Measurements from ENCODE around the gene KCNJ14.
"Not testable (repeated sequence)": the region's sequence is repeated elsewhere in the genome, so short reads cannot be mapped to it uniquely, and the experiment has no call there.

The KCNJ14 gene

DNA sequence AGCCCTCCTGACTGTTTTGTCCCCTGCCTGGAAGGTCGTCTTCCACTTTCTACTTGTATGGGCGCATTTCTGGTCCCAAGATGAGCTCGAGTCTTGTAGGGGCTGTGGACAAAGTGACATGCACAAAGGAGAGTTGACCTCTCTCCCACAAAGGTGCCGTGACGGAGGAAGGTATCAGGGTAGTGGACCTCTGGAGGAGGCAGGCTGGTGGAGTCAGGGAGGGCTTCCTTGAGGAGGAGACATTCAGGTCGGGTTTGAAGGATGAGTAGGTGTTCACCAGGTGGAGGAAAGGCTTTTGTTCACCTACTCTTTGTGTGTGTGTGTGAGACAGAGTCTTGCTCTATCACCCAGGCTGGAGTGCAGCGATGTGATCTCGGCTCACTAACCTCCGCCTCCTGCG is 15.5 kb downstream of the KCNJ14 start:
- no peak for DNase-seq (ENCODE audit: low read depth, low spot score)

DNA sequence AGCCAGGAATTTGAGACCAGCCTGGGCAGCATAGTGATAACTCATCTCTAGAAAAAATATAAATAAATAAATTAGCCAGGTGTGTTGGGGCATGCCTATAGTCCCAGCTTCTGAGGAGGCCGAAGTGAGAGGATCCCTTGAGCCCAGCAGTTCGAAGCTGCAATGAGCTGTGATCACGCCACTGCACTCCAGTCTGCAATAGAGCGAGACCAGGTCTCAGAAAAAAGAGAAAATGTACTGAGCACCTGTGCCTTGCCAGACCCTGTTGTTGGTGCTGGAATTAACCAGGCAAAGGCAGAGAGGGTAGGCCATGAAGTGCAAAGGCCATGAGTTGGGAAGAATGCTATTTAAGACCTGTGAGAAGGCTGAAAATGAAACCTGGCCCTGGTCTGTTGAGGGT is 16.5 kb downstream of the KCNJ14 start:
- no peak for DNase-seq (ENCODE audit: low read depth, low spot score)

DNA sequence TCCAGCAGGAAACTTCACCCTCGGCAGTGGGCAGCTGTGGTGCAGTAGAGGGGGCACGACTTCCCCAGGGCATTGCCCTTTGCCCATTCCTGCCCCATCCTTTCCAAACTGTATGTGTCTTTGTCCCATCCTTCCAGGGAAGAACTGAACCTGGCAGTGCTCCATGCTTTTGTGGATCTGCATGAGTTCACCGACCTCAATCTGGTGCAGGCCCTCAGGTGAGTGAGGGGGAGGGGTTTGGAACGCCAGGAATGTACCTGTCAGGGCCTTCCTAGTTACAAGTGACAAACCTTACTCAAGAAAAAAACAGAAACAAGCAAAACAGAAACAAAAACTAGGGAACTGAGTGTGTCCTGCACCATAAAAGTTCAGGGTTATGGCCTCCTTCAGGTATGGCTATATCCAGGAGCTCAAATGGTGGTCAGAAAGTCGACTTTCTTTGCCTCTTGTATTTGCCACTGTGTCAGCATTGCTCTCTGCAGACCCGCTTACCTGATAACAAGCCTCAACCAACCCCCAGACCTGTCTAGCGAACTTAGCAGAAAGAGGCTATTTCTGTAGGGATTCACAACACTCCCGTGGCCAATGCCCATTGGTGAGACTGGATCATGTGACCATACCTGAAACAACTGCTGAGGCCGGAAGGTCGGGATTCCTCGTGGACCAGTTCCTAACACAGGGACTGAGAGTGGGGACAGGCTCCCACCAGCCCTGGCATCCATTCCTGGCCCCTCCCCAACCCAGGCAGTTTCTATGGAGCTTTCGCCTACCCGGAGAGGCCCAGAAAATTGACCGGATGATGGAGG is 18.0 kb downstream of the KCNJ14 start:
- DNase-seq (ENCODE audit: low read depth, low spot score): no peak

DNA sequence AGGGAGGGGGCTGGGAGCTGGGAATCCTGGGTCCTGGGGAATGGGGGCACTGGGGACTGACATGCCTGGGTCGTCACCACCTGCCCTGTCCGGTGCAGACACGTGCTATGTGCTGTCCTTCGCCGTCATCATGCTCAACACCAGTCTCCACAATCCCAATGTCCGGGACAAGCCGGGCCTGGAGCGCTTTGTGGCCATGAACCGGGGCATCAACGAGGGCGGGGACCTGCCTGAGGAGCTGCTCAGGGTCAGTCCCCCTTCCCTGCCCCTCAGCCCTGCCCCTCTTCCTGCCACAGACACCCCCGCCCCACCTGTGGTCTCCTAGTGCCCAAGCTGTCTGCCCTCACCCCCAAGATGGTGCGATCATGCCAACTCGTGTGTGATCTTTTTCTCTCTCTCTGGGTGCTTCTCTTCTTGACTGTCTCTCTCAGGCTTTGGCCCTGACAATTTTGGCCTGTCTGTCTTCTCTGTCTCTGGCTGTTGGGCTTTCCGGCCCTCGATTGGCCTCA is 18.8 kb downstream of the KCNJ14 start:
- DNase-seq (ENCODE audit: low read depth, low spot score): no peak

DNA sequence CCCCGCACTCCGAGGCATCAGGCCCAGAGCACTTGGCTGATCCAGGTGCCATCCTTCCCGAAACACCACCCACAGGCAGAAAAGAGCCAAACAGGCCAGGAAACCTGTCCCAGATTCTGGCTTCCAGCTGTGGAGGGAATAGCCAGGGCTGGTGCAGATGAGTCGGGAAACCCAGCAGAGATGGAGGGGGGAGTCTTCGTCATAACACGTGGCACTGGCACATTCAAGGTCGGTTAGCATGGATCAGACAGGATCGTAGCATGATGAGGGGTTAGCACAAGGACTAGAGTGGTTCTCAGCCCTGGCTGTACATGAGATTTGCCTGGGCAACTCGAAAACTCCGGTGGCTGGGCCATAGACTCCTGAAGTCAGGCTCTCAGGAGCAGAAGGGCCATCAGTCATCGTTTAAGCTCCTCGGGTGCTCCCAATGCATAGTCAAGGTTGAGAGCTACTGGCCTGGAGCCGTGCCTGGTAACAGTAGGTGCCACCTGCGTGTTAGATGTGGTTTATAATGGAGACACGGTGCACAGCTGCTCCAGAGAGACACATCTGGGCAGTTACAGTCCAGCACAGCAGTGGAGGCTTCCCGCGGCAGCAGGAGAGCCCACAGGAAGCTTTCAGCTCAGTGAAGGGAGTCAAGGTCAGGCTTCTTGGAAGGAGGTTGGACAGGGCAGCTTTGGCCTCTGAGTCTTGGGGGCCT is 20.1 kb downstream of the KCNJ14 start:
- no peak for DNase-seq (ENCODE audit: low read depth, low spot score)

DNA sequence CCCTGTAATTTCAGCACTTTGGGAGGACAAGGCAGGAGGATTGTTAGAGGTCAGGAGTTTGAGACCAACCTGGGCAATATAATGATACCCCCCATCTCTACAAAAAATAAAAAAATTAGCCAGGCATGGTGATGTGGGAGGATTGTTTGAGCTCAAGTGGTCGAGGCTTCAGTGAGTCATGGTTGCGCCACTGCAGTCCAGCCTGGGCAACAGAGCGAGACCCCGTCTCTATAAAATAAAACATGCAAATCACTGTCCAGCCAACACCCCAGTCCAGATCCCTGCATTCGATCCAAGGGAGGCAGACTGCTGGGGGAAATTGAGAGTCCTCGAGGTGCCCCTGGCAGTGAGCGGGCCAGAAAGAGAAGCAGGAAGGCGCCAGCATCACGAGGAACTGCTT is 20.8 kb downstream of the KCNJ14 start:
- DNase-seq (ENCODE audit: low read depth, low spot score): no peak

DNA sequence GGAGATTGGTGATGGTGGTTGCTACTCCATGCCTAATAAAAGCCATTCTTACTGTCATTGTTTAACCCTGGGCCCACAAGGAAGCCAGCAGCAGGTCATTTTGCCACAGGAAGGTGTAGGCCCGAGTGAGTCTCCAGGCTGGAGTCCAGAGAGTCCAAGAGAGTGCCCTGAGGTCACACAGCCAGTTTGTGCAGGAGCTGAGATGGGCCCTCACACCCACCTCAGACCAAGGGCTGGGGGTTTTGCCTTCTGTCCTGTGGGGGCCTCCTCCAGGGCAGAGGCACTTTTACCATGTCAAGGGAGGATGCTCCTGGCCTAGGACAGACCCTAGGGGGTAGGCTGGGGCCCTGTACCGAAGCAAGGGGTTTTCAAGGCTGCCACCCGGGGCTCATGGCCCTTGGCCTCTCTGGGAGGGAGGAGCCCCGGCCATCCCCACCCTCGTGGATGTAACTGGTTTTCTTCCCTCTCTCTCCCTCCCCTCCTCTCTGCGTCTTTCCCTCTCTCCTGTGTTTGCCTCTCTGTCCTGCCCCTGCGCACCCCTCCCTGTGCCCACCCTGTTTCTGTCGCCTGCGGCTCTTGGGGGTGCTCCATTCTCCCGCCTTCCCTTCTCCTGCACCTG is 21.8 kb downstream of the KCNJ14 start:
- DNase-seq (ENCODE audit: low read depth, low spot score): no peak

DNA sequence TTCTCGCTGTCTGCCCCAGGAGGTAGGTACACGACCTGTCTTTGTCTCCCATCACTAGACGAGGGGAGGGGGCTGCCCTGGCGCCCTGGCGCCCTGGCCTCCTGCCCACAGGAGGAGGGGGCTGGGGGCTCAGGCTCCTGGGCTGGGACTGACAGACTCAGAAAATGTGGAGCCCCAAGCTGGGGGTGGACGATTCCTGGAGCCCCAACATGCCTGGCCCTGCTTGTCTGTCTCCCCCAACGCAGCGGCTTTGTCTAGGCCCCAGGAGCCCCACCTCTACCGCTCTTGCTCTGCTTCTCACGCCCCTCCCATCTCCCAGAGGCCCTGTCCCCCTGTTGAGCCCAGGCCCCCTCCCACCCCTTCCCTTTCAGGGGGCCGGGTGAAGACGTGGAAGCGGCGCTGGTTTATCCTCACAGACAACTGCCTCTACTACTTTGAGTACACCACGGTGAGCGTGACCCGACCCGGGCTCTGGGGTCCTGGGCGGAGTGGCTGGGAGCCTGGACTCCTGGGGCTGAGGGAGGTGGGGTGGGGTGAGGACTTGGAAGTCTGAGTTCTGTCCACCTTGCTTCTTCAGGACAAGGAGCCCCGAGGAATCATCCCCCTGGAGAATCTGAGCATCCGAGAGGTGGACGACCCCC is 22.4 kb downstream of the KCNJ14 start:
- DNase-seq (ENCODE audit: low read depth, low spot score): no peak

DNA sequence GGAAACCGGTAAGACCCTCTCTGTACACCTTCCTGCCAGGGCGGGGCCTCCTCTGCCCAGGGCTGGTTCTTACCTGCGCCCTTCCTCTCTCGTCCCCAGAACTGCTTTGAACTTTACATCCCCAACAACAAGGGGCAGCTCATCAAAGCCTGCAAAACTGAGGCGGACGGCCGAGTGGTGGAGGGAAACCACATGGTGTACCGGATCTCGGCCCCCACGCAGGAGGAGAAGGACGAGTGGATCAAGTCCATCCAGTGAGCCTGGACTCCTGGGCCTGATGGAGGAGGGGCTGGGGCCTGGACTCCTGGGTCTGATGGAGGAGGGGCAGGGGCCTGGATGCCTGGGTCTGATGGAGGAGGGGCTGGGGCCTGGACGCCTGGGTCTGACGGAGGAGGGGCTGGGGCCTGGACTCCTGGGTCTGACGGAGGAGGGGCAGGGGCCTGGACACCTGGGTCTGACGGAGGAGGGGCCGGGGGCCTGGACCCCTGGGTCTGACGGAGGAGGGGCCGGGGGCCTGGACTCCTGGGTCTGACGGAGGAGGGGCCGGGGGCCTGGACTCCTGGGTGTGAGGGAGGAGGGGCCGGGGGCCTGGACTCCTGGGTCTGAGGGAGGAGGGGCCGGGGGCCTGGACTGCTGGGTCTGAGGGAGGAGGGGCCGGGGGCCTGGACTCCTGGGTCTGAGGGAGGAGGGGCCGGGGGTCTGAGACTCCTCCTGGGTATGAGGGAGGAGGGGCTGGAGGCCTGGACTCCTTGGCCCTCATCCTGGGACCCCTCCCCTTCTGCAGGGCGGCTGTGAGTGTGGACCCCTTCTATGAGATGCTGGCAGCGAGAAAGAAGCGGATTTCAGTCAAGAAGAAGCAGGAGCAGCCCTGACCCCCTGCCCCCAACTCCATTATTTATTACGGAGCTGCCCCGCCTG is 23.2 kb downstream of the KCNJ14 start:
- no peak for DNase-seq (ENCODE audit: low read depth, low spot score)

DNA sequence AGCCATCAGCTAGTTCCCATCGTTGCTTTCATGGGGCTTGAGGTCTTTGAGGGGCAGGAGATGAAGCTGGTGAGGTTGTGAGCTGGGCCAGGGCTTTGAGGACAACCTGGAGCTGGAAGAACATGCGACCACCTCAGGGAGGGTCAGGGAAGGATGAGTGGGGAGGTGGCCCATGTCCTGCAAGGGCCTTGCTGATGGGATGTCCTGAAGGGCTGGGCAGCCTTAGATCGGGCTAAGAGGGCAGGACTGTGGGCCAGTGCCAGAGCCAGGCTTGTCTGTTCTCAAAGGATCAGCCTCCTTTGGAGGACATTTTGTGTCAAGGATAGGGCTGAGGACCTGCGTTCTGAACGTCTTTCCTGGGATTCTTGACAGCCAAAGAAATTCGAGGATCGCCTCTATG is 24.3 kb downstream of the KCNJ14 start:
- DNase-seq (ENCODE audit: low read depth, low spot score): no peak

DNA sequence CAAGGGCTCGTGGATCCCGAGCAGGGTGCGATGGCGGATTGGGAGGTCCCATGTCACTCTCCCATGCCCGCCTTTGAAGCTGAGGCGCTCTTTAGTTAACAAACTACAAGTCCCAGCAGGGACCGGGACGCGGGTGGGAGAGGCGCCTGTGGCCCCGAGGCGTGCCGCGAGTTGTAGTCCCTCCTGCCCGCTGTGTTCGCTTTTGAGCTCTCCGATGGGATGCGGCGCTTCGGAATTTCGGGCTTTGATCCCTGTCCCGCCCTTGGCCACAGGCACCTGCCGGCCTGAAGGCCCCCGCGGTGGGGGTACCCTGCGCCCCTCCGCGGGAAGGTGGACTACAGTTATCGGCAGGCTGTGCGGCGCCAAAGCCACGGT is 24.8 kb downstream of the KCNJ14 start:
- no peak for DNase-seq (ENCODE audit: low read depth, low spot score)

DNA sequence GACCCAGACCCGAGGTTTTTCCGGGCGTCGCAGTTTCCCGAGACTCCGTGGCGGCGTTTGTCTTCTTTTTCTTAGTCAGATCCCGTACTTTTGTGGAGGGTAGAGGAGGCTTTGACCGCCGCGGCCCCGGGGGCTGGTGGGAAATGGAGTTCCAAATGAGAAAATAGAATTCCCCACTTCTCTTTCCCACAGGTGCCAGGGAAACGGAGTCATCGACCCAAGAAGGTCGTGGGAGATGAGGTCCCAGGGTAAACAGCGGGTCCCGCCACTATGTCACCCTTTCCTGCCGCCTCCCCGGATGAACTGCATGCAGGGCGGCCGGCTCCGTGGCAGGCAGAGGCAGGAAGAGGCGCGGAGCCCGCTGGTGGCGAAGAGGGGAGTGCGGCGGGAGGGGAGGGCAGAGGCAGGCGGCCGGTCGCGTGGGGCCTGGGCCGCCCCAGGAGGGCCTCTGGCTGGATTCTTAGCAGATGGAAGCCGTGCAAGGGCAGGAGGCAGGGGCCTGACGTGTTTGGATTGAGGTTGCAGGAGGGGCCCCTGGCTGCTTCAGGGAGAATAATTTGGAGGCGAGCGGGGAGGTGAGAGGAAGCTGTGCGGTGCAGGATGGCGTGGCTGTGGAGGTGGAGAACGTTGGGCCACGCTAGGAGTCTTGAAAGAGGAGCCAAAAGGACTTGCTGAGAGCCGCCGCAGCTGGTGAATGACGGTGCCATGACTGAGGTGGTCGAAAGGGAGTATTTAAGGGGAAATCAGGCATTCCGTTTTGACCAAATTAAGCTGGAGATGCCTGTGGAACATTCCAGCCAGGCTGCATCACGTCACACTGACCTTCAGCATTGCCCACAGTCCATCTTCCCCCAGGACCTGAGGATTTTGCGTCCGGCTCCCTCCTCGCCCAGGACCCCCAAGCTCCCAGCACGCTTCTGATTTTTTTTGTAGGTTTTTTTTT is 25.5 kb downstream of the KCNJ14 start:
- peak; percentile 38 for DNase-seq (ENCODE audit: low read depth, low spot score)

DNA sequence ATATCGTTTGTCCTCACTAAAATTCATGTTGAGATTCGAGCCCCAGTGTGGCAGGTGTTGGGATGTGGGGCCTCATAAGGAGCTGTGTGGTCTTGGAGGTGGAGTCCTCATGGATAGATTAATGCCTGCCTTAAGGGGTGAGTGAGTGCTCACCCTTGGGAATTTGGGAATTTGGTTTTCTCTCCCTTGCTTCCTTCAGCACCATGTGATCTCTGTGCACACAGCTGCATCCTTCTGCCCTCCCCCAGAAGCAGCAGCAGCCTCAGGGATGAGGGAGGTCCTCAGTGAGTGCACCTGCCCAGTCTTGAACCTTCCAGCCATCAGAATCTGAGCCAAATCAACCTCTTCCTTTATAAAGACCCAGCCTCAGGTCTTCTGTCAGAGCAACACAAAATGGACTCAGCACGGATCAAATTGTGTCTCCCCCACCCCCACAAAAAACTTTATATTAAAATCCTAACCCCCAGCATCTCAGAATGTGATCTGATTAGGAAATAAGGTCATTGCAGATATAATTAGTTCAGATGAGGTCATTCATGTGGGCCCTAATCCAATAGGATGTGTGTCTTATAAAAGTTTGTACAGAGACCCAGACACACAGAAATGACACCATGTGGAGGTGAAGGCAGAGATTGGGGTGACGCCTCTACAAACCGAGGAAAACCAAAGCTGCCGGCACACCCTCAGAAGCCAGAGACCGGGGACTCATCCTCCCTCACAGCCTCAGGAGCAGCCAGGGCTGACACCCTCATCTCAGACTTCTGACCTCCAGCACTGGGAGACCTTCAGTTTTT is 26.7 kb downstream of the KCNJ14 start:
- DNase-seq (ENCODE audit: low read depth, low spot score): no peak

DNA sequence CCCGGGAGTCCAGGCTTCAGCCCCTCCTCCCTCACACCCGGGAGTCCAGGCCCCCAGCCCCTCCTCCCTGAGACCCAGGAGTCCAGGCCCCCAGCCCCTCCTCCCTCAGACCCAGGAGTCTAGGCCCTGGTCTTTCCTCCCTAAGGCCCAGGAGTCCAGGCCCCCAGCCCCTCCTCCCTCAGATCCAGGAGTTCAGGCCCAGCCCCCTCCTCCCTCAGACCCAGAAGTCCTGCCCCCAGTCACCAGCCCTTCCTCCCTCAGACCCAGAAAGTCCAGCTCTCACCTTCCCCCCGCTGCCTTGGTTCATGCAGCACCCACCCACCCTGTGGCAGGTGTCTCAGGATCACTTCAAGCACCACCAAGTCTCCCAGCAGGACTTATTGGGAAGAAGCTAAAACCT is 27.9 kb downstream of the KCNJ14 start:
- no peak for DNase-seq (ENCODE audit: low read depth, low spot score)

DNA sequence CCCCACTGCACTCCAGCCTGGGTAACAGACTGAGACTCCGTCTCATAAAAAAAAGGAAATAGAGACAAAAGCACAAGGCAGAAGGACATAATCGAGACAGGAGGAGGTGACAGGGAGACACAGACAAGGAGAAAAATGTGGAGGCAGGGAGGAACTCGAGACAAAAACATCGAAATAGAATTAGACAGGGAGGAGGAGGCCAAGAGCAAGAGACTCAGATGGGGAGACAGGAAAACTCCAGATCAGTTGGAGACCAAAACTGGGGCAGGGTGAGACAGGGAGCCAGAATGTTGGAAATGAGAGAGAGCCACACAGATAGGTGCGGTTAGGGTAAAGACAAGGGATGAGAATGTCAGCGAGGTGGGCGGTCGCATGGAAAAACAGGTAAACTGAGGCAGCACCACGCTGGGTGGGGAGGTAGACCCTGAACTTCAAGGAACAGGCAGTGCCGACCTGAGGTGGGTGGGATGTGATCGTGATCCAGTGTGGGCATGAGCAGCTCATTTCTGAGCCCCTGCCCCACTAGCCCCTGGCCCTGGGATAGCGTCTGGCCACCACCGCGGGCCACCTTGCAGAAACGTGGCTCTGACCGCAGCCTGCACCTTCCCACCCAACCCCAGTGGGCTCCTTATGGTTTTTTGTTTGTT is 29.0 kb downstream of the KCNJ14 start:
- DNase-seq (ENCODE audit: low read depth, low spot score): no peak

DNA sequence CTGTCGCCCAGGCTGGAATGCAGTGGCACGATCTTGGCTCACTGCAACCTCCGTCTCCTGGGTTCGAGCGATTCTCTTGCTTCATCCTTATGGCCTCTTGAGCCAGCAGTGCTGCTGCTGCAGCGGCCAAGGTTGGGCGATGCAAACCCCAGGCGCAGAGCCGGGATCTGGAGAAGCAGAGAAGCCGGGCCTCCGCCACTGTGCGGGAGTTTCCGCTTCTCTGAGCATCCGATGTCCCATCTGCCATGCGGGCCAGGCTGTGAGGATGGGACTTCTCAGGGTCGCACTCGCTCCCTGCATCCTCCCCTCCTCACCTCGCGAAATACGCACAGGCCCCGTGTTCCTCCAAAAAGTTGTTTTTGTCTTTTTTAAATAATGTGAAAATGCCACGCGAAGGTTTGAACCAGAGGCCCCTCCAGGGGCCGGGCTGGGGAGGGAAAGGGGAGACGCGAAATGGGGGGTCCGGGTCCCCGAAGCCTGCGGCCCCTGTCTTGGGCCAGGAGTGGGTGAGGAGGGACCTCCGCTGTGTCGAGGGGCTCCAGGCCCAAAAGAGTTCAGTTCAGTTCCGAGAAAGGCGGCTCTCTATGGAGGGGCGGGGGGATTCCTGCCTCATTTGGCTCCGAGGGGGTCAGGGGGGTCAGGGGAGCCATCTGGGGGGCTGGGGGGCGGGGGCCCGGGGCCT is 29.7 kb downstream of the KCNJ14 start:
- DNase-seq (ENCODE audit: low read depth, low spot score): no peak

DNA sequence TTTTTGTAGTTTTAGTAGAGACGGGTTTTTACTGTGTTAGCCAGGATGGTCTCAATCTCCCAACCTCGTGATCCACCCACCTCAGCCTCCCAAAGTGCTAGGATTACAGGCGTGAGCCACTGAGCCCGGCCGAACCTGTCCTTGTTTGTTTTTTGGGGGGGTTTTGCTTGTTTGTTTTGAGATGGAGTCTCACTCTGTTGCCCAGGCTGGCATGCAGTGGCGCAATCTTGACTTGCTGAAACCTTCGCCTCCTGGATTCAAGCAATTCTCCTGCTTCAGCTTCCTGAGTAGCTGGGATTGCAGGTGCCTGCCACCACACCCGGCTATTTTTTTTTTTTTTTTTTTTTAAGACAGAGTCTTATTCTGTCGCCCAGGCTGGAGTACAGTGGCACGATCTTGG is 31.3 kb downstream of the KCNJ14 start:
- DNase-seq (ENCODE audit: low read depth, low spot score): not testable (repeated sequence)

DNA sequence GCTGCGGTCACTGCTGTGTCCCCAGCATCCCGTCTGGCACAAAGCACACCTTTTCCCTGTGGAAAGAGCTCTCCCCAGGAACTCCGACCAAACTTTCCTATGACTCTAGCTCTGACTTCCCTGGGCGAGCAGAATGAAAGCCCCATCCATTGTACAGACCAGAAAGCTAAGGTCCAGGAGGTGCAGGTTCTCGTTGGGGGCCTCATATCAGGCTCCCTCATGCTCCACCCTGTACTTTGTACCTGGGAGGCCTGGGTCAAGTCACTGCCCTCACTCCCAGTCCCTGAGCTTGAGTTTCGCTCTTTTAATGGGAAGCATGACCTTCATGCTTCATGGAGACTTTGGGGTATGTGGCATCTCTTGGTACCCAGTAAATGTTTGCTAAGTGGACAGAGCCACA is 32.2 kb downstream of the KCNJ14 start:
- no peak for DNase-seq (ENCODE audit: low read depth, low spot score)

Measured in activated CD4-positive, CD25-positive, alpha-beta regulatory T cell treated with anti-CD3 and anti-CD28 coated beads, Interleukin-2, amount 50 U/mL, for 16 hours (primary cell).